GM21619 (cell line): ENCODE results near the gene SENP2.

Experiments used
- ATAC-seq: cut with Tn5 transposase; IDR thresholded peaks from one replicate; pipeline ENCODE4 v1.9.1; 2021; ENCODE audit not compliant: unreplicated experiment

Gene SENP2

GRCh38 chr3:185678027-185678426 lies 91.9 kb downstream of the SENP2 start:
- ATAC-seq: no peak

DNA sequence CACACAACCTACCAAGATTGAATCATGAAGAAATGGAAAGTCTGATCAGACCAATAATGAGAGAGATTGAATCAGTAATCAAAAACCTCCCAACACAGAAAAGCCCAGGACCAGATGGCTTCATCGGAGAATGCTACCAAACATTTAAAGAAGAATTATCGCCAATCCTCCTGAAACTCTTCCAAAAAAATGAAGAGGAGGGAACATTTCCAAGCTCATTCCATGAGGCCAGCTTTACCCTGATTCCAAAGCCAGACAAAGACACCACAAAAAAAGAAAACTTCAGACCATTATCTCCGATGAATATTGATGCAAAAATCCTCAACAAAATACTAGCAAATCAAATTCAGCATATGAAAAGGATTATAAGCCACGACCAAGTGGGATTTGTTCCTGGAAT lies 94.1 kb downstream of the SENP2 start:
- no peak for ATAC-seq
